ENCODE measurements around the gene SET. TPM values are rescaled to one million over a fixed set of nuclear protein-coding genes. Genes with fewer than 3 reads are reported as not detected.
"Not testable (repeated sequence)": the region's sequence is repeated elsewhere in the genome, so short reads cannot be mapped to it uniquely, and the experiment has no call there.

The SET gene
- 831 and 846 TPM in 2 replicates for total RNA-seq

GRCh38 chr9:128688501-128689292, at the start of gene SET:
Gene SET (plus strand): TSS chr9:128689222. CDS start chr9:128689583, 361 bp downstream.
- Mint-ChIP-seq H3K4me1 (peaks cover 57% of the 10 kb centered on the region), H3K36me3 (ENCODE audit: low read depth) (peaks cover 39% of the 10 kb centered on the region), H3K27me3 (no peaks in the 10 kb centered on the region), H3K27ac (peak within 1 kb of the TSS; percentile 93), H3K9me3 (no peaks in the 10 kb centered on the region), H3K4me3 (peak within 1 kb of the TSS; percentile 78)
- DNase-seq: peak; percentile 98
- intact Hi-C loops (cut with micrococcal nuclease): loop anchor here (1.0 to 5.0 kb wide), 3 partner anchors 36 to 259 kb away; partner anchors contain the start of genes DOLK, NUP188, ZDHHC12 and ZER1

GRCh38 chr9:128640603-128641002, 48.4 kb upstream of the SET start:
- intact Hi-C loops (cut with micrococcal nuclease): no loop called here
- Mint-ChIP-seq H3K27ac (no peak overlapping the region), H3K9me3 (no peaks in the 10 kb centered on the region), H3K36me3 (ENCODE audit: low read depth) (peaks cover 6% of the 10 kb centered on the region), H3K4me1 (peaks cover 2% of the 10 kb centered on the region), H3K27me3 (no peaks in the 10 kb centered on the region), H3K4me3 (no peak overlapping the region)
- DNase-seq: no peak

GRCh38 chr9:128642675-128643245, 46.3 kb upstream of the SET start:
- Mint-ChIP-seq H3K4me1 (peaks cover 2% of the 10 kb centered on the region), H3K9me3 (no peaks in the 10 kb centered on the region), H3K27me3 (no peaks in the 10 kb centered on the region), H3K4me3 (no peak overlapping the region), H3K36me3 (ENCODE audit: low read depth) (peaks cover 6% of the 10 kb centered on the region), H3K27ac (no peak overlapping the region)
- intact Hi-C loops (cut with micrococcal nuclease): no loop called here
- DNase-seq: no peak

- DNase-seq: no peak
- H3K9me3 Mint-ChIP-seq: no peaks in the 10 kb centered on the region
- peaks cover 2% of the 10 kb centered on the region for H3K4me1 Mint-ChIP-seq
- peaks cover 5% of the 10 kb centered on the region for H3K36me3 Mint-ChIP-seq (ENCODE audit: low read depth)
- intact Hi-C loops (cut with micrococcal nuclease): no loop called here
- no peak overlapping the region for H3K4me3 Mint-ChIP-seq
- no peaks in the 10 kb centered on the region for H3K27me3 Mint-ChIP-seq
- H3K27ac Mint-ChIP-seq: peak overlapping the region; percentile 62
Observed at GRCh38 chr9:128643519-128644300, 45.3 kb upstream of the SET start.

- H3K9me3 Mint-ChIP-seq; H3K27me3 Mint-ChIP-seq; intact Hi-C loops (cut with micrococcal nuclease); H3K4me3 Mint-ChIP-seq; H3K4me1 Mint-ChIP-seq; H3K36me3 Mint-ChIP-seq (ENCODE audit: low read depth); H3K27ac Mint-ChIP-seq: not testable (repeated sequence)
- DNase-seq: peak; percentile 92
Observed at GRCh38 chr9:128648206-128648605, 40.8 kb upstream of the SET start.

GRCh38 chr9:128651798-128652197, 37.2 kb upstream of the SET start:
- Mint-ChIP-seq H3K36me3 (ENCODE audit: low read depth) (no peaks in the 10 kb centered on the region), H3K27ac (no peak overlapping the region), H3K4me1 (peaks cover 7% of the 10 kb centered on the region), H3K9me3 (no peaks in the 10 kb centered on the region), H3K27me3 (no peaks in the 10 kb centered on the region), H3K4me3 (no peak overlapping the region)
- DNase-seq: no peak
- intact Hi-C loops (cut with micrococcal nuclease): no loop called here

GRCh38 chr9:128653908-128654307, 35.1 kb upstream of the SET start:
- intact Hi-C loops (cut with micrococcal nuclease): no loop called here
- Mint-ChIP-seq H3K4me1 (peaks cover 10% of the 10 kb centered on the region), H3K4me3 (no peak overlapping the region)

GRCh38 chr9:128654481-128654880, 34.5 kb upstream of the SET start:
- H3K27me3 Mint-ChIP-seq: no peaks in the 10 kb centered on the region
- H3K27ac Mint-ChIP-seq: peak overlapping the region; percentile 23
- no peak for DNase-seq
- H3K4me3 Mint-ChIP-seq: peak overlapping the region; percentile 15
- no peaks in the 10 kb centered on the region for H3K36me3 Mint-ChIP-seq (ENCODE audit: low read depth)
- intact Hi-C loops (cut with micrococcal nuclease): no loop called here
- H3K9me3 Mint-ChIP-seq: no peaks in the 10 kb centered on the region
- peaks cover 10% of the 10 kb centered on the region for H3K4me1 Mint-ChIP-seq

More at GRCh38 chr9:128653908-128654307, 35.1 kb upstream of the SET start:
- Mint-ChIP-seq H3K27ac (no peak overlapping the region), H3K27me3 (no peaks in the 10 kb centered on the region), H3K9me3 (no peaks in the 10 kb centered on the region), H3K36me3 (ENCODE audit: low read depth) (no peaks in the 10 kb centered on the region)
- DNase-seq: no peak

- peak within 1 kb of the TSS; percentile 90 for H3K4me3 Mint-ChIP-seq
- H3K27ac Mint-ChIP-seq: peak within 1 kb of the TSS; percentile 100
- peak; percentile 99 for DNase-seq
- H3K9me3 Mint-ChIP-seq: no peaks in the 10 kb centered on the region
- H3K4me1 Mint-ChIP-seq: peaks cover 10% of the 10 kb centered on the region
- no peaks in the 10 kb centered on the region for H3K27me3 Mint-ChIP-seq
- intact Hi-C loops (cut with micrococcal nuclease): loop anchor here (1.0 to 5.0 kb wide), 5 partner anchors 28 to 226 kb away; partner anchors contain the start of genes ENDOG, LRRC8A, PKN3 and ZDHHC12
- no peaks in the 10 kb centered on the region for H3K36me3 Mint-ChIP-seq (ENCODE audit: low read depth)
Observed at GRCh38 chr9:128656416-128657343, 32.3 kb upstream of the SET start, which contains the start of gene DYNC2I2. Gene DYNC2I2 (minus strand): TSS chr9:128656847. CDS start chr9:128656726, 121 bp downstream.

- intact Hi-C loops (cut with micrococcal nuclease): loop anchor here (2.0 to 5.0 kb wide), 4 partner anchors 45 to 225 kb away; partner anchors contain the start of genes ENDOG, LRRC8A, PKN3 and ZDHHC12
- Mint-ChIP-seq H3K36me3 (ENCODE audit: low read depth) (no peaks in the 10 kb centered on the region), H3K4me3 (peak overlapping the region; percentile 90), H3K9me3 (no peaks in the 10 kb centered on the region), H3K27me3 (no peaks in the 10 kb centered on the region), H3K4me1 (peaks cover 10% of the 10 kb centered on the region), H3K27ac (peak overlapping the region; percentile 100)
- DNase-seq: no peak
Observed at GRCh38 chr9:128657344-128657704, 31.7 kb upstream of the SET start.

GRCh38 chr9:128657796-128658195, 31.2 kb upstream of the SET start:
- no peak overlapping the region for H3K4me3 Mint-ChIP-seq
- intact Hi-C loops (cut with micrococcal nuclease): loop anchor here (2.0 to 5.0 kb wide), 4 partner anchors 45 to 225 kb away; partner anchors contain the start of genes ENDOG, LRRC8A, PKN3 and ZDHHC12

GRCh38 chr9:128666481-128666941, 22.5 kb upstream of the SET start:
- H3K4me1 Mint-ChIP-seq; intact Hi-C loops (cut with micrococcal nuclease); H3K27ac Mint-ChIP-seq; H3K9me3 Mint-ChIP-seq; H3K27me3 Mint-ChIP-seq; H3K4me3 Mint-ChIP-seq; DNase-seq; H3K36me3 Mint-ChIP-seq (ENCODE audit: low read depth): not testable (repeated sequence)

More at GRCh38 chr9:128657796-128658195, 31.2 kb upstream of the SET start:
- Mint-ChIP-seq H3K36me3 (ENCODE audit: low read depth) (no peaks in the 10 kb centered on the region), H3K27me3 (no peaks in the 10 kb centered on the region), H3K27ac (peak overlapping the region; percentile 100), H3K9me3 (no peaks in the 10 kb centered on the region), H3K4me1 (peaks cover 10% of the 10 kb centered on the region)
- DNase-seq: no peak

- H3K27me3 Mint-ChIP-seq: no peaks in the 10 kb centered on the region
- no peaks in the 10 kb centered on the region for H3K36me3 Mint-ChIP-seq (ENCODE audit: low read depth)
- no peaks in the 10 kb centered on the region for H3K9me3 Mint-ChIP-seq
- H3K27ac Mint-ChIP-seq: no peak overlapping the region
- DNase-seq: no peak
- no peaks in the 10 kb centered on the region for H3K4me1 Mint-ChIP-seq
- intact Hi-C loops (cut with micrococcal nuclease): no loop called here
- no peak overlapping the region for H3K4me3 Mint-ChIP-seq
Observed at GRCh38 chr9:128669786-128670185, 19.2 kb upstream of the SET start.

All from activated CD4-positive, alpha-beta T cell treated with anti-CD3 and anti-CD28 coated beads, Interleukin-2, amount 10 ng/mL, durations not matched to agents 24 days and 14 days (primary cell).